BLaER1 (cell line): ENCODE results near the gene BPIFB6.
A peak's percentile ranks its signal among the peaks of the same experiment; 100 is the strongest.
"Not testable (repeated sequence)": the region's sequence is repeated elsewhere in the genome, so short reads cannot be mapped to it uniquely, and the experiment has no call there.

Source experiments
- H3K27ac ChIP-seq: shearing (Covaris generic); formaldehyde crosslinking; 2 replicates; pipeline ENCODE4 v1.8.1; 2022
- H3K27me3 ChIP-seq: shearing (Covaris generic); formaldehyde crosslinking; 2 replicates; pipeline ENCODE4 v1.8.1; 2022
- H3K36me3 ChIP-seq: shearing (Covaris generic); formaldehyde crosslinking; 2 replicates; pipeline ENCODE4 v1.8.1; 2022
- H3K4me1 ChIP-seq: shearing (Covaris generic); formaldehyde crosslinking; 2 replicates; pipeline ENCODE4 v1.8.1; 2022
- H3K4me2 ChIP-seq: shearing (Covaris generic); formaldehyde crosslinking; 2 replicates; pipeline ENCODE4 v1.8.1; 2022
- H3K4me3 ChIP-seq: shearing (Covaris generic); formaldehyde crosslinking; 2 replicates; pipeline ENCODE4 v1.8.1; 2022
- H3K9ac ChIP-seq: shearing (Covaris generic); formaldehyde crosslinking; 2 replicates; pipeline ENCODE4 v1.8.1; 2022
- H3K9me3 ChIP-seq: shearing (Covaris generic); formaldehyde crosslinking; 2 replicates; pipeline ENCODE4 v1.8.1; 2022
- H4K20me1 ChIP-seq: shearing (Covaris generic); formaldehyde crosslinking; 2 replicates; pipeline ENCODE4 v1.8.1; 2022
- Cebpa-rat ChIP-seq: shearing (Covaris generic); IDR thresholded peaks from 2 replicates; pipeline ENCODE4 v1.8.1; 2022

Gene BPIFB6

GRCh38 chr20:33042983-33043730 is 11.7 kb downstream of the BPIFB6 start:
- Histone ChIP-seq H3K27ac (no peak overlapping the region), H3K9me3 (peaks cover 39% of the 10 kb centered on the region), H3K9ac (no peak overlapping the region), H3K27me3 (no peaks in the 10 kb centered on the region), H3K36me3 (no peaks in the 10 kb centered on the region), H3K4me3 (no peak overlapping the region), H4K20me1 (no peaks in the 10 kb centered on the region), H3K4me2 (no peak overlapping the region), H3K4me1 (no peaks in the 10 kb centered on the region)
- no peak for TF ChIP-seq Cebpa-rat

- H3K4me2 ChIP-seq, result no peak overlapping the region
- no peaks in the 10 kb centered on the region for H3K27me3 ChIP-seq
- H3K27ac ChIP-seq, result no peak overlapping the region
- no peak overlapping the region for H3K4me3 ChIP-seq
- H3K9ac ChIP-seq, result no peak overlapping the region
- H3K36me3 ChIP-seq, result no peaks in the 10 kb centered on the region
- H3K4me1 ChIP-seq, result no peaks in the 10 kb centered on the region
- no peak for TF ChIP-seq Cebpa-rat
- no peaks in the 10 kb centered on the region for H4K20me1 ChIP-seq
- H3K9me3 ChIP-seq, result peaks cover 39% of the 10 kb centered on the region
Observed at GRCh38 chr20:33043731-33044181, 12.3 kb downstream of the BPIFB6 start.

- H3K9ac ChIP-seq, H3K27me3 ChIP-seq, H3K27ac ChIP-seq, H3K36me3 ChIP-seq, H3K4me3 ChIP-seq, H3K4me2 ChIP-seq, H4K20me1 ChIP-seq, H3K4me1 ChIP-seq: not testable (repeated sequence)
- H3K9me3 ChIP-seq, result peaks cover 39% of the 10 kb centered on the region
Observed at GRCh38 chr20:33045129-33045721, 13.8 kb downstream of the BPIFB6 start.

GRCh38 chr20:33046412-33046811 is 15.0 kb downstream of the BPIFB6 start:
- Histone ChIP-seq H3K9me3 (peaks cover 39% of the 10 kb centered on the region), H3K9ac (no peak overlapping the region), H4K20me1 (no peaks in the 10 kb centered on the region), H3K27me3 (no peaks in the 10 kb centered on the region), H3K4me2 (no peak overlapping the region), H3K27ac (no peak overlapping the region), H3K36me3 (no peaks in the 10 kb centered on the region), H3K4me1 (no peaks in the 10 kb centered on the region), H3K4me3 (no peak overlapping the region)
- TF ChIP-seq Cebpa-rat, result no peak

GRCh38 chr20:33051333-33051732 is 19.9 kb downstream of the BPIFB6 start:
- no peak overlapping the region for H3K4me3 ChIP-seq
- no peak for TF ChIP-seq Cebpa-rat
- H3K27me3 ChIP-seq, result no peaks in the 10 kb centered on the region
- H3K4me1 ChIP-seq, result peaks cover 15% of the 10 kb centered on the region
- no peaks in the 10 kb centered on the region for H3K36me3 ChIP-seq
- H4K20me1 ChIP-seq, result no peaks in the 10 kb centered on the region
- no peak overlapping the region for H3K27ac ChIP-seq
- H3K9me3 ChIP-seq, result peaks cover 10% of the 10 kb centered on the region; the same call in 1 of the 2 replicates
- H3K9ac ChIP-seq, result no peak overlapping the region
- H3K4me2 ChIP-seq, result no peak overlapping the region

GRCh38 chr20:33053291-33054106 is 22.1 kb downstream of the BPIFB6 start, which contains the start of gene BPIFB3:
TSS of gene BPIFB3 (plus strand) at chr20:33053903. CDS start at chr20:33055436, 1,533 bp downstream.
- Histone ChIP-seq H3K27ac (no peak within 1 kb of the TSS), H3K9ac (no peak within 1 kb of the TSS), H3K4me2 (peak within 1 kb of the TSS; percentile 49; the same call in 1 of the 2 replicates), H3K4me1 (peaks cover 15% of the 10 kb centered on the region), H3K27me3 (no peaks in the 10 kb centered on the region), H3K36me3 (no peaks in the 10 kb centered on the region), H3K9me3 (no peaks in the 10 kb centered on the region), H4K20me1 (no peaks in the 10 kb centered on the region), H3K4me3 (no peak within 1 kb of the TSS)
- TF ChIP-seq Cebpa-rat, result no peak

- Histone ChIP-seq H3K27ac (no peak overlapping the region), H3K9me3 (no peaks in the 10 kb centered on the region), H3K9ac (no peak overlapping the region), H4K20me1 (no peaks in the 10 kb centered on the region), H3K4me1 (peaks cover 15% of the 10 kb centered on the region), H3K27me3 (no peaks in the 10 kb centered on the region), H3K4me2 (peak overlapping the region; percentile 49; the same call in 1 of the 2 replicates), H3K4me3 (no peak overlapping the region), H3K36me3 (no peaks in the 10 kb centered on the region)
- TF ChIP-seq Cebpa-rat, result no peak
Observed at GRCh38 chr20:33054381-33054780, 22.9 kb downstream of the BPIFB6 start.

- H3K4me2 ChIP-seq, result peak overlapping the region; percentile 49
- no peaks in the 10 kb centered on the region for H4K20me1 ChIP-seq
- H3K27me3 ChIP-seq, result no peaks in the 10 kb centered on the region
- no peaks in the 10 kb centered on the region for H3K9me3 ChIP-seq
- no peaks in the 10 kb centered on the region for H3K36me3 ChIP-seq
- peaks cover 15% of the 10 kb centered on the region for H3K4me1 ChIP-seq
- H3K9ac ChIP-seq, result no peak overlapping the region
- no peak overlapping the region for H3K4me3 ChIP-seq
- no peak overlapping the region for H3K27ac ChIP-seq
- TF ChIP-seq Cebpa-rat, result no peak
Observed at GRCh38 chr20:33054791-33055190, 23.3 kb downstream of the BPIFB6 start.

- H3K27ac ChIP-seq, result no peak overlapping the region
- H3K4me3 ChIP-seq, result no peak overlapping the region
- H3K9ac ChIP-seq, result no peak overlapping the region
- H3K9me3 ChIP-seq, result no peaks in the 10 kb centered on the region
- peaks cover 38% of the 10 kb centered on the region for H3K4me1 ChIP-seq
- H4K20me1 ChIP-seq, result no peaks in the 10 kb centered on the region
- H3K27me3 ChIP-seq, result no peaks in the 10 kb centered on the region
- no peak overlapping the region for H3K4me2 ChIP-seq
- no peak for TF ChIP-seq Cebpa-rat
- no peaks in the 10 kb centered on the region for H3K36me3 ChIP-seq
Observed at GRCh38 chr20:33059136-33059535, 27.7 kb downstream of the BPIFB6 start.
